Measurements from ENCODE around the gene GSTK1.
"Not testable (repeated sequence)": the region's sequence is repeated elsewhere in the genome, so short reads cannot be mapped to it uniquely, and the experiment has no call there.

GSTK1 gene

DNA sequence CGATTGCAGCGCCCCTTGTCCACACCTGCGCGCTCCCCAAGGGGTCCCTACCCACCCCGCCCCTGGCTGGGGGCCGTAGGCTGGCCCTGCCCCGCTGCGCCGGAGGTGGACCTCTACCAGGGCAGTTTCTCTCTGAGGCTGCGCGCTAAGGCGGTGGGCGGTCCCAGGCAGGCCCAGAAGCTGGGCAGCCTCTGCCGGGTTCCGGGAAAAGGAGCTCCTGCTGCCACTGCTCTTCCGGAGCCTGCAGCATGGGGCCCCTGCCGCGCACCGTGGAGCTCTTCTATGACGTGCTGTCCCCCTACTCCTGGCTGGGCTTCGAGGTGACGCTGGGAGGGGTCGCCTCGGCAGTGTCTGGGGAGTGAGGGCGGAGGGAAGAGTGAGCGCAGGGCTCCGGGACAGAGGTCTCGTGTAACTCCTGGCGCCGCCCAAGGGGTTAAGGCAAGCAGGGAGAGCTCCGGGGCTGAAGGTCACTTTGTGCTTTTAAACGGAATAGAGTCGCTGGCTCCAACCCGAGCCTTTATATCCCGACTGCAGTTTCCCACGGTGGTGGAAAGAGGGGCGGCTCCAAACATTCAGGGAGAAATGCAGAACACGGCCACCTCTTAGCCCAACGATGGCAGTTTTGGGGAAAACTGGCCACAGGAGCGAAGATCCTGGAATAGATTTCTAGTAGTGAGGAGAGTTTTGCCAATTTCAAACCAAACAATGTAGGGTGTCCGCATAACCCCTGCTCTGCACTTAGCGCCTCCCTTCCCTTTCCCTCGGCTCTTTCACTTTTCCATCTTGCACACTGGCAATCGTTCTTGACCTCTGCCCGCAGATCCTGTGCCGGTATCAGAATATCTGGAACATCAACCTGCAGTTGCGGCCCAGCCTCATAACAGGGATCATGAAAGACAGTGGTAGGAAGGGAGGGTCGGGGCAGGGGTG lies at the start of gene GSTK1:
Gene GSTK1, plus strand, starts transcription at position 176 of the 930 bp plus-strand sequence. Its CDS starts 73 bp downstream, at position 249.
- H3K4me3 ChIP-seq (ENCODE audit: low read length): peak within 1 kb of the TSS; percentile 88
- TF ChIP-seq ZNF274 (IDR thresholded peaks at IDR 0.05; ENCODE audit: low read depth, low read length): no peak

DNA sequence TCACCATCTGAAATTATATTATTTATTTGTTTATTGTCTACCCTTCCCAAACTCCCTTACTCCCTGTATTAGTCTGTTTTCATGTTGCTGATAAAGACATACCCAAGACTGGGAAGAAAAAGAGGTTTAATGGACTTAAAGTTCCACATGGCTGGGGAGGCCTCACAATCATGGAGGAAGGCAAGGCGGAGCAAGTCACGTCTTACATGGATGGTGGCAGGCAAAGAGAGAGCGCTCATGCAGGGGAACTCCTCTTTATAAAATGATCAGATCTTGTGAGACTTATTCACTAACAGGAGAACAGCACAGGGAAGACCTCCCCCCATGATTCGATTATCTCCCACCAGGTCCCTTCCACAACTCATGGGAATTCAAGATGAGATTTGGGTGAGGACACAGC lies 49.8 kb upstream of the GSTK1 start:
- not testable (repeated sequence) for H3K4me3 ChIP-seq (ENCODE audit: low read length)

DNA sequence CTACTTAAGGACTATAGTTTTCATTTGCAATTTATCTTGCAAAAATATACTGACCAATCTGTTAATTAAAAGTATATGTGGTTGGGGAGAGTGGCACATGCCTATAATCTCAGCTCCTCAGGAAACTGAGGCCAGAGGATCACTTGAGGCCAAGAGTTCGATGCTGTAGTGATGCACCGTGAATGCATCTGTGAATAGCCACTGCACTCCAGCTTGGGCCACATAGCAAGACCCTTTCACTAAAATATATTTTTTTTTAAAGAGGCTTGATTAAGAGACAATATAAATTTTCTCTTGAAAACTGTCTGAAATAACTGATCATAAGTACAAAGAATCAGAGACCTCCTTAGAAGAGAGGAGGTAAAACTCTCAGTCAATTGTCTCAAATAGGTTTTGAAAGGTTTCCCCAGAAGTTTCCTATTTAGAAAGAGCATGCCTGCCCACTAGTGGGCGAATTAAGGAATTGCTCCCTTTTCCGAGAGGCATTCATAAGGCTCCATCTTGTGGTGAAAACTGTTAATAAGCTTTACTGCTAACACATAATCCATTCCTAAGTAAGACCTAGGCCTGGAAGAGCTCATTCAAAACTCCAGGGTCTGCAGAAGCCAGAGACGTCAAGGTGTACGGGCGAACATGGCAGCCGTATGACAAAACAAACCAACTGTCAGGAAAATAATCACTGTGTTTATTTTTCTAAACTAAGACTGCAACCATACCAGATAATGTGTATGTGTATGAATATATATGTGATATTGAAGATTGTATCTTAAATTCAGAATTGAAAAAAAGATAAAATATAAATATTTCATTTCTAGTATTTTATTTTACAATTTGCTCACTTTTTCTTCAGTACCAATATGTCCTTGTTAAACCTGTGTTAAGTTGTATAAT lies 48.2 kb upstream of the GSTK1 start:
- H3K4me3 ChIP-seq (ENCODE audit: low read length): no peak overlapping the region
- no peak for TF ChIP-seq ZNF274 (IDR thresholded peaks at IDR 0.05; ENCODE audit: low read depth, low read length)

GRCh38 chr7:143216151-143216550 lies 47.1 kb upstream of the GSTK1 start:
- H3K4me3 ChIP-seq (ENCODE audit: low read length): no peak overlapping the region
- no peak for TF ChIP-seq ZNF274 (IDR thresholded peaks at IDR 0.05; ENCODE audit: low read depth, low read length)

- H3K4me3 ChIP-seq (ENCODE audit: low read length): no peak overlapping the region
- TF ChIP-seq ZNF274 (IDR thresholded peaks at IDR 0.05; ENCODE audit: low read depth, low read length): no peak
Measured at GRCh38 chr7:143216686-143217085, 46.6 kb upstream of the GSTK1 start.

GRCh38 chr7:143217806-143218205 lies 45.4 kb upstream of the GSTK1 start:
- TF ChIP-seq ZNF274 (IDR thresholded peaks at IDR 0.05; ENCODE audit: low read depth, low read length): no peak
- H3K4me3 ChIP-seq (ENCODE audit: low read length): no peak overlapping the region

DNA sequence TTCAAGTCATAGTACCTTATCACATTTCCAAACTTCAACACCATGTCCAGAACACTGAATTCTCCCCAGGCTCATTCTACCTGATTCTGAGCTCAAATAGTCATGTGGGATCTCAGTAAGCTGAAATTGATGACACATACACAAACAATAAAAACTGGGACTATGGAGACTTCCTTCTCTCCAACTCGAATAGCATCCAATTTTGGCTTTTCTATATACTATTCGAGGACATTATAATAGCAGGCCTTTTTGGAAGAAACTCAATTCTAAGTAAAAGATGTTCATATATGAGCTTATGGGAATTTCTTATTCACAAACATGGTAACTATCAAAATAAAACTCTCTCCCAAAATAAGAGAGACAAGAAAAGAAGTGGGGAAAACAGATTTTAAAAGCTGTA lies 42.0 kb upstream of the GSTK1 start:
- TF ChIP-seq ZNF274 (IDR thresholded peaks at IDR 0.05; ENCODE audit: low read depth, low read length): no peak
- no peak overlapping the region for H3K4me3 ChIP-seq (ENCODE audit: low read length)

DNA sequence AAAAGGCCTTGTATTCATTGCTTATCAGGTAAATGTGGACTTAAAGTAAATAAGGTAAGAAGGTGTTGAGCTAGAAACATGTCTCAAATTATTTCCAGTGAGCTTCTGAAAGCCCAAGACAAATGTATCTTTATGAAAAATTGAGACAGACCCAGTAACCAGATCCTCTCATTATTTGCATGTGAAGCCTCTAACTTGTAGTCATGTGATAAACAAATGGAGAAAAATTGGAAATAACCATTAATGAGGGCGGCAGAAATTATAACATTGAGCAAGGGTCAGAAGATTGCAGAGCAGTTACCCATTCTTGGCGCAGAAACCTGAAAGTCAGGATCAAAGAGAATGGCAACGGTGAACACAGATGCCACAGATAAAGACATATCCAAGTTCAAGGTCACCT lies 41.5 kb upstream of the GSTK1 start, which contains the start of gene TAS2R40:
Gene TAS2R40, plus strand, starts transcription at position 301 of the 400 bp plus-strand sequence. Its CDS starts 42 bp downstream, at position 343.
- TF ChIP-seq ZNF274 (IDR thresholded peaks at IDR 0.05; ENCODE audit: low read depth, low read length): no peak
- no peak within 1 kb of the TSS for H3K4me3 ChIP-seq (ENCODE audit: low read length)

DNA sequence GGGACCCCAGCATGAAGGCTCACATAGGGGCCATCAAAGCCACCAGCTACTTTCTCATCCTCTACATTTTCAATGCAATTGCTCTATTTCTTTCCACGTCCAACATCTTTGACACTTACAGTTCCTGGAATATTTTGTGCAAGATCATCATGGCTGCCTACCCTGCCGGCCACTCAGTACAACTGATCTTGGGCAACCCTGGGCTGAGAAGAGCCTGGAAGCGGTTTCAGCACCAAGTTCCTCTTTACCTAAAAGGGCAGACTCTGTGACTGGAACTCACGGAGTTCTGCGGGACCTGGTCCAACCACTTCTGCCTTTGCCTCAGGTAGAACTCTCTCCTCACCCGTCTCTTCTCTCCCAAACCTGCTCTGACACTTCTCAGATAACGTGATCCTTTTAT lies 40.5 kb upstream of the GSTK1 start:
- TF ChIP-seq ZNF274 (IDR thresholded peaks at IDR 0.05; ENCODE audit: low read depth, low read length): no peak
- no peak overlapping the region for H3K4me3 ChIP-seq (ENCODE audit: low read length)

DNA sequence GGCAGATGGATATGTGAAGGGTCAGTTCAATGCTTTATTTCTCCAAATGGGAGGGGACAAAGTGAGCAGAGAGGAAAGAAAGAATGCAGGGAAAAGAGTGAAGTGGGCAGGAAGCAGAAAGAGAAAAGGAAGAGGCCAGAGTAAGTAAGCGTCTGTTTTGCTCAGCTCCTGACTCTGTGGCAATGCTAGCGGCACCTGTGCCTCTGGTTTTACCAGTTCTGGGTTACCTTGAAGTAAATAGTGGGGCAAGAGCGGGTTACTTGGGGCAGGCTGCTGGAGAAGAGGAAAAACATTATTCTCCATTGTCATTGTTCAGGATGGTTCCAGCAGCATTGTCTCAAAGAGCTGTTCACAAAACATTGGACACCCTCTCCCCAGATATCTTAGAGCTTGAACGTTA lies 39.5 kb upstream of the GSTK1 start:
- H3K4me3 ChIP-seq (ENCODE audit: low read length): no peak overlapping the region
- no peak for TF ChIP-seq ZNF274 (IDR thresholded peaks at IDR 0.05; ENCODE audit: low read depth, low read length)

- no peak overlapping the region for H3K4me3 ChIP-seq (ENCODE audit: low read length)
- no peak for TF ChIP-seq ZNF274 (IDR thresholded peaks at IDR 0.05; ENCODE audit: low read depth, low read length)
Measured at GRCh38 chr7:143225047-143225446, 38.2 kb upstream of the GSTK1 start.

GRCh38 chr7:143227806-143228205 lies 35.4 kb upstream of the GSTK1 start:
- H3K4me3 ChIP-seq (ENCODE audit: low read length): no peak overlapping the region
- TF ChIP-seq ZNF274 (IDR thresholded peaks at IDR 0.05; ENCODE audit: low read depth, low read length): no peak

- H3K4me3 ChIP-seq (ENCODE audit: low read length): no peak overlapping the region
- TF ChIP-seq ZNF274 (IDR thresholded peaks at IDR 0.05; ENCODE audit: low read depth, low read length): no peak
Measured at GRCh38 chr7:143229054-143229790, 34.0 kb upstream of the GSTK1 start.
